GM12873 (cell line): ENCODE results near the gene SHISAL1.

Experiments
- CTCF ChIP-seq: IDR thresholded peaks from 2 replicates; pipeline ENCODE4 v1.5.1; 2012; ENCODE audit warnings: low read depth, mild to moderate bottlenecking, moderate library complexity, low read length, control low read depth; ENCODE audit not compliant: insufficient read depth; ENCODE audit errors: missing control alignments

Gene SHISAL1

GRCh38 chr22:44203203-44203602 is 109.5 kb downstream of the SHISAL1 start:
- no peak for TF ChIP-seq CTCF

GRCh38 chr22:44202261-44202789 is 110.4 kb downstream of the SHISAL1 start:
- no peak for TF ChIP-seq CTCF

GRCh38 chr22:44201665-44202064 is 111.1 kb downstream of the SHISAL1 start:
- no peak for TF ChIP-seq CTCF

- TF ChIP-seq CTCF: no peak
These were observed 111.7 kb downstream of the SHISAL1 start for GRCh38 chr22:44200855-44201550.

- no peak for TF ChIP-seq CTCF
These were observed 112.3 kb downstream of the SHISAL1 start for GRCh38 chr22:44200451-44200850.

- no peak for TF ChIP-seq CTCF
These were observed 112.9 kb downstream of the SHISAL1 start for GRCh38 chr22:44199866-44200265.

GRCh38 chr22:44199164-44199563 is 113.6 kb downstream of the SHISAL1 start:
- no peak for TF ChIP-seq CTCF
